Measurements from ENCODE around the gene REM2.

The REM2 gene

GRCh38 chr14:22875748-22876319, 7.2 kb upstream of the REM2 start:
- DNase-seq = no peak

- DNase-seq = no peak
Measured at GRCh38 chr14:22877000-22877501, 6.0 kb upstream of the REM2 start.

GRCh38 chr14:22878271-22879246, 4.5 kb upstream of the REM2 start:
- no peak for DNase-seq

GRCh38 chr14:22882064-22882463, 958 bp upstream of the REM2 start:
- no peak for DNase-seq

GRCh38 chr14:22882529-22883172, 371 bp upstream of the REM2 start:
- peak; percentile 3 for DNase-seq

- DNase-seq = no peak
Measured at GRCh38 chr14:22884076-22884737, 1.2 kb downstream of the REM2 start.

- DNase-seq = no peak
Measured at GRCh38 chr14:22884738-22885523, 1.9 kb downstream of the REM2 start.

- DNase-seq = no peak
Measured at GRCh38 chr14:22885975-22886374, 3.0 kb downstream of the REM2 start.

GRCh38 chr14:22886500-22887259, 3.7 kb downstream of the REM2 start:
- DNase-seq = peak; percentile 46

GRCh38 chr14:22887260-22887989, 4.4 kb downstream of the REM2 start:
- DNase-seq = peak; percentile 57

GRCh38 chr14:22887990-22888378, 5.0 kb downstream of the REM2 start:
- DNase-seq = no peak

GRCh38 chr14:22888662-22889061, 5.6 kb downstream of the REM2 start:
- DNase-seq = no peak

GRCh38 chr14:22890416-22890815, 7.4 kb downstream of the REM2 start:
- DNase-seq = no peak

- no peak for DNase-seq
Measured at GRCh38 chr14:22892488-22892887, 9.5 kb downstream of the REM2 start.

- no peak for DNase-seq
Measured at GRCh38 chr14:22893706-22894105, 10.7 kb downstream of the REM2 start.

GRCh38 chr14:22895402-22895801, 12.4 kb downstream of the REM2 start:
- no peak for DNase-seq

- DNase-seq = no peak
Measured at GRCh38 chr14:22896356-22896755, 13.3 kb downstream of the REM2 start.

GRCh38 chr14:22896760-22897159, 13.7 kb downstream of the REM2 start:
- no peak for DNase-seq

GRCh38 chr14:22897357-22897756, 14.3 kb downstream of the REM2 start:
- no peak for DNase-seq

GRCh38 chr14:22898302-22899090, 15.5 kb downstream of the REM2 start:
- peak; percentile 11 for DNase-seq
